ENCODE measurements around the gene HMGB3. TPM values are rescaled to one million over a fixed set of nuclear protein-coding genes. Genes with fewer than 3 reads are reported as not detected.

The HMGB3 gene
- total and polyA plus RNA-seq, 2 experiments from 2014 or later = 140 to 633 TPM

DNA sequence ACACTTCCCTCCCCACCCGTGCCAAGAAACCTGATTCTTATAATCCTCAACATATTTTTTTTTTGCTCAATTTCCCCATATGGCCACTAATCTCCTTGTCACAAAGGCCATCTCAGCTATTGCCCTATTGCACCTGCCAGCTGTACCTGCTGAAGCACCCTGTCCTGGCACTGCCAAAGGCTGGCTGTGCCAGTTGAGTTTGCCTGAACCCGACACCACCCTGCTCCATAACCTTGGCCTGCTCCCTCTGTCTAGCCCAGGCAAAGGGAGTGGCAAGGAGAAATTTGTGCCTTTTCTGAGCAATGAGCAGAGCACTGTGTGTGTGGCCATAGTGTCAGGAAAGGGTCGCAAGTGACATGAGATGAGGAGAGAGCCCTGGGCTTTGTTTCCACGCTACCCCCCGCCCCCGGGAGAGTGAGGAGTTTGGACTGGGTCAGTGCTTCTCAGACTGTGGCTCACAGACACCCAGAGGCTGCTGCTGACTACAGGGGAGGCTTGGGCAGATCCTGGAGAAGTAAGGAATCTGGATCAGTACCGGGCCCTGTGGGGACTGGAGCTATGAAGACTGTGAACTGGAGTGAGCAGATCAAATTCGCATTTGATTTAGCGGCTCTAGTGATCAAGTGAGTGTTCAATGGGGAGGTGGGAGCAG lies 42.2 kb upstream of the HMGB3 start (continued):
- TF ChIP-seq, protein P1, sequence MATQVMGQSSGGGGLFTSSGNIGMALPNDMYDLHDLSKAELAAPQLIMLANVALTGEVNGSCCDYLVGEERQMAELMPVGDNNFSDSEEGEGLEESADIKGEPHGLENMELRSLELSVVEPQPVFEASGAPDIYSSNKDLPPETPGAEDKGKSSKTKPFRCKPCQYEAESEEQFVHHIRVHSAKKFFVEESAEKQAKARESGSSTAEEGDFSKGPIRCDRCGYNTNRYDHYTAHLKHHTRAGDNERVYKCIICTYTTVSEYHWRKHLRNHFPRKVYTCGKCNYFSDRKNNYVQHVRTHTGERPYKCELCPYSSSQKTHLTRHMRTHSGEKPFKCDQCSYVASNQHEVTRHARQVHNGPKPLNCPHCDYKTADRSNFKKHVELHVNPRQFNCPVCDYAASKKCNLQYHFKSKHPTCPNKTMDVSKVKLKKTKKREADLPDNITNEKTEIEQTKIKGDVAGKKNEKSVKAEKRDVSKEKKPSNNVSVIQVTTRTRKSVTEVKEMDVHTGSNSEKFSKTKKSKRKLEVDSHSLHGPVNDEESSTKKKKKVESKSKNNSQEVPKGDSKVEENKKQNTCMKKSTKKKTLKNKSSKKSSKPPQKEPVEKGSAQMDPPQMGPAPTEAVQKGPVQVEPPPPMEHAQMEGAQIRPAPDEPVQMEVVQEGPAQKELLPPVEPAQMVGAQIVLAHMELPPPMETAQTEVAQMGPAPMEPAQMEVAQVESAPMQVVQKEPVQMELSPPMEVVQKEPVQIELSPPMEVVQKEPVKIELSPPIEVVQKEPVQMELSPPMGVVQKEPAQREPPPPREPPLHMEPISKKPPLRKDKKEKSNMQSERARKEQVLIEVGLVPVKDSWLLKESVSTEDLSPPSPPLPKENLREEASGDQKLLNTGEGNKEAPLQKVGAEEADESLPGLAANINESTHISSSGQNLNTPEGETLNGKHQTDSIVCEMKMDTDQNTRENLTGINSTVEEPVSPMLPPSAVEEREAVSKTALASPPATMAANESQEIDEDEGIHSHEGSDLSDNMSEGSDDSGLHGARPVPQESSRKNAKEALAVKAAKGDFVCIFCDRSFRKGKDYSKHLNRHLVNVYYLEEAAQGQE (IDR thresholded peaks at IDR 0.05; ENCODE audit: unreplicated experiment) = no peak

GRCh38 chrX:150941580-150941979 lies 41.6 kb upstream of the HMGB3 start:
- Histone ChIP-seq H3K4me3 (no peak overlapping the region), H3K36me3 (ENCODE audit: insufficient read depth) (no peaks in the 10 kb centered on the region), H3K79me2 (replicated peaks; ENCODE audit: insufficient read depth) (no peaks in the 10 kb centered on the region), H3F3A (replicated peaks; ENCODE audit: low read depth) (no peaks in the 10 kb centered on the region), H3K4me2 (no peak overlapping the region), H3K9me2 (ENCODE audit: insufficient read depth) (no peaks in the 10 kb centered on the region), H4K20me1 (replicated peaks; ENCODE audit: insufficient read depth) (no peaks in the 10 kb centered on the region), H3K27me3 (ENCODE audit: insufficient read depth) (no peaks in the 10 kb centered on the region), H3K27ac (ENCODE audit: low read depth) (no peak overlapping the region), H3K4me1 (ENCODE audit: insufficient read depth) (no peaks in the 10 kb centered on the region), H2AFZ (no peak overlapping the region)
- Mint-ChIP-seq H3K27ac (no peak overlapping the region), H3K4me3 (no peak overlapping the region), H3K9me3 (peaks cover 8% of the 10 kb centered on the region), H3K4me1 (peaks cover 22% of the 10 kb centered on the region), H3K27me3 (ENCODE audit: insufficient read depth, low read depth, poor library complexity) (peaks cover 4% of the 10 kb centered on the region), H3K36me3 (ENCODE audit: low read depth) (0 out of 3 replicates have a peak, but pooled peaks cover 3% of the 10 kb centered on the region)
- TF ChIP-seq POLR2AphosphoS5 (IDR thresholded peaks at IDR 0.05; ENCODE audit: low read depth) = no peak
- TF ChIP-seq EZH2phosphoT487 (IDR thresholded peaks at IDR 0.05; ENCODE audit: unreplicated experiment) = no peak
- no peak for TF ChIP-seq ZNF114 (CRISPR knock-in tag; IDR thresholded peaks at IDR 0.05)
- no peak for TF ChIP-seq STAT1 (IDR thresholded peaks at IDR 0.05; ENCODE audit: unreplicated experiment)
- no peak for TF ChIP-seq ZNF331 (CRISPR knock-in tag; IDR thresholded peaks at IDR 0.05; ENCODE audit: low read depth)
- TF ChIP-seq JUNB (IDR thresholded peaks at IDR 0.05; ENCODE audit: unreplicated experiment) = no peak
- TF ChIP-seq NANOG (IDR thresholded peaks at IDR 0.05; ENCODE audit: borderline replicate concordance) = no peak
- no peak for TF ChIP-seq EZH2 (IDR thresholded peaks at IDR 0.05; ENCODE audit: low read depth, unreplicated experiment)
- no peak for DNase-seq (ENCODE audit: low spot score)
- no peak for ATAC-seq

- DNase-seq (ENCODE audit: low spot score) (no peak), ATAC-seq (no peak)
- no peaks in the 10 kb centered on the region for H3K36me3 ChIP-seq (ENCODE audit: insufficient read depth)
- H4K20me1 ChIP-seq (replicated peaks; ENCODE audit: insufficient read depth) = no peaks in the 10 kb centered on the region
- no peaks in the 10 kb centered on the region for H3K9me2 ChIP-seq (ENCODE audit: insufficient read depth)
- H3K4me2 ChIP-seq = no peak overlapping the region
- Mint-ChIP-seq H3K4me3 (no peak overlapping the region), H3K4me1 (peaks cover 22% of the 10 kb centered on the region), H3K9me3 (no peaks in the 10 kb centered on the region), H3K27me3 (ENCODE audit: insufficient read depth, low read depth, poor library complexity) (peaks cover 4% of the 10 kb centered on the region), H3K36me3 (ENCODE audit: low read depth) (no peaks in the 10 kb centered on the region), H3K27ac (no peak overlapping the region)
- H3K27ac ChIP-seq (ENCODE audit: low read depth) = no peak overlapping the region
- no peaks in the 10 kb centered on the region for H3K4me1 ChIP-seq (ENCODE audit: insufficient read depth)
- H2AFZ ChIP-seq = no peak overlapping the region
- H3K79me2 ChIP-seq (replicated peaks; ENCODE audit: insufficient read depth) = no peaks in the 10 kb centered on the region
- H3K4me3 ChIP-seq = no peak overlapping the region
- H3K27me3 ChIP-seq (ENCODE audit: insufficient read depth) = no peaks in the 10 kb centered on the region
- H3F3A ChIP-seq (replicated peaks; ENCODE audit: low read depth) = no peaks in the 10 kb centered on the region
- TF ChIP-seq STAT1 (IDR thresholded peaks at IDR 0.05; ENCODE audit: unreplicated experiment) (no peak), POLR2AphosphoS5 (IDR thresholded peaks at IDR 0.05; ENCODE audit: low read depth) (no peak), EZH2 (IDR thresholded peaks at IDR 0.05; ENCODE audit: low read depth, unreplicated experiment) (no peak), JUNB (IDR thresholded peaks at IDR 0.05; ENCODE audit: unreplicated experiment) (no peak), CTCF (conservative IDR thresholded peaks at IDR 0.05; ENCODE audit: low read depth in 2 of 2) (no peak), EZH2phosphoT487 (IDR thresholded peaks at IDR 0.05; ENCODE audit: unreplicated experiment) (no peak)
- TF ChIP-seq, protein P1 (IDR thresholded peaks at IDR 0.05; ENCODE audit: unreplicated experiment) = no peak
- TF ChIP-seq, protein P2, sequence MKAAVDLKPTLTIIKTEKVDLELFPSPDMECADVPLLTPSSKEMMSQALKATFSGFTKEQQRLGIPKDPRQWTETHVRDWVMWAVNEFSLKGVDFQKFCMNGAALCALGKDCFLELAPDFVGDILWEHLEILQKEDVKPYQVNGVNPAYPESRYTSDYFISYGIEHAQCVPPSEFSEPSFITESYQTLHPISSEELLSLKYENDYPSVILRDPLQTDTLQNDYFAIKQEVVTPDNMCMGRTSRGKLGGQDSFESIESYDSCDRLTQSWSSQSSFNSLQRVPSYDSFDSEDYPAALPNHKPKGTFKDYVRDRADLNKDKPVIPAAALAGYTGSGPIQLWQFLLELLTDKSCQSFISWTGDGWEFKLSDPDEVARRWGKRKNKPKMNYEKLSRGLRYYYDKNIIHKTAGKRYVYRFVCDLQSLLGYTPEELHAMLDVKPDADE (IDR thresholded peaks at IDR 0.05) = no peak
Measured at GRCh38 chrX:150942942-150943594, 40.1 kb upstream of the HMGB3 start.

Data from GM23338 (cell line).